ENCODE data around the gene VPS13D.
A peak's percentile ranks its signal among the peaks of the same experiment; 100 is the strongest.

VPS13D gene

DNA sequence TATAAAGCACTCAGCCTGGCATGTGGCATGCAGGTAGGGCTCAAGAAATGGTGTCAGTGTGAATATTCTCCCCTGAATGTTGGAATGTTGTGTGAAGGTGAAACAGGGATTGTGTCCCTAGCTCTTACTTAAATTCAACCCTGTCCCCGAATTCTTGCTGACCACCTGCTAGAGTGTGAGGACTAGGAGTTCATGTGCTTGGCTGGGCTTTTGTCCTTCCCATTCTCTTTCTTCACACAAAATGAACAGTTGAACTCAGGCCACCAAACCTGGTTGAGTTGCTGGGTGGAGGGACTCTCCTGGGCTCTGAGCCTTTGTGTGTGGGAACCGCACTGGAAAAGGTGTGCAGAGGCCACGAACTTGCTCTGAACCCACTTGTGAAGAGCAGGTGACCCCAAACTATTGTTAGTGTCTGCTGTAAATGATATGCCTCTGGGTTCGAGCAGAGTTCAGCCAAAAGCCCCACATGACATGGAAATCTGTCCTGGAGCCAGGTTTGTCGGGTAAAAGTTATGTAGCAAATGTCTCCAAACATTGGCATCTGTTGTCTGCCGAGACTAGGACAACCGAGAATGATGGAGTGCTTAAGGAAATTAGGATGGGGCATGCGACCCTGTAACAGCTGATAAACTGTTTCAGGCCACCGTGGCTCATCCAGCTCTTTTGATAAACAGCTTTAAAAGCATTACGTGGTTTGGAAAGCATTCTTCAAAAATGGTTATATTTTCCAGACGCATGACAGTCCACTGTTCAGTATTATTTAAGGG is 243.9 kb downstream of the VPS13D start:
- DNase-seq: no peak

DNA sequence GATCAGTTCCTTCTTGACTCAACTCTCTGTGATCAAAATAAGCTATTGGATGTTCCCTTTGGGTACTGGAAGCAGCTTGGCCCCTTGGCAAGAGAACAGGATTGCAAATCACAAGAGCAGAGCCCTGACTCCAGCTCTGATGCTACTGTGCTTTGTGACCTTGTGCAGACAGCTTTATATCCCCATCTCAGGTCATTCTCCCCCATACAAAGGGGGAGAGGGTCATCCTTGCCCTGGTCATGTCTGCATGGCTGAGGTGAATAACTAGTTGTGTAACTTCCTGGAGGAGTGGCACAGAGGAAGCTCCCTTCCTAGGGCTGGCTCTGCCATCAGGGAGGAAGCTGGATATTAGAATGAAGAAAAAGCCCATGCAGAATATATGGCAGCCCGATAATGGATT is 245.3 kb downstream of the VPS13D start:
- no peak for DNase-seq

DNA sequence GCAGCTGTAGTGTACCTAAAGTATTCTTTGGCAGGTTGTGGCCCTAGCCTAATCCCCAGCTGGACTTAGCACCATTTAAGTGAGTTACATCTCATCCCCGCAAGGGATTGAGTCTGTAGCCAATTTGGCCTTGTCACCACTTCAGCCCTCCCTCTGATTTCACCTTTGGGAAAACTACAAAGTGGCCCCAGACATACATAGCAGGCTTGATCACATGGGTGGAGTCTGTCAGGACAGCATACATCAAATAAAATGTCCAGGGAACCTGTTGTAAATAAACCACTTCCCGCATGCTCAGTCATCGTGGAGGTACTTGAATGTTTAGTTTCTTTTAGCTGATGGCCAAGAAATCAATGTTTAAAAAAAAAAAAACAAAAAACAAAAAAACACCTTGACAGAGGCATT is 245.7 kb downstream of the VPS13D start:
- no peak for DNase-seq

DNA sequence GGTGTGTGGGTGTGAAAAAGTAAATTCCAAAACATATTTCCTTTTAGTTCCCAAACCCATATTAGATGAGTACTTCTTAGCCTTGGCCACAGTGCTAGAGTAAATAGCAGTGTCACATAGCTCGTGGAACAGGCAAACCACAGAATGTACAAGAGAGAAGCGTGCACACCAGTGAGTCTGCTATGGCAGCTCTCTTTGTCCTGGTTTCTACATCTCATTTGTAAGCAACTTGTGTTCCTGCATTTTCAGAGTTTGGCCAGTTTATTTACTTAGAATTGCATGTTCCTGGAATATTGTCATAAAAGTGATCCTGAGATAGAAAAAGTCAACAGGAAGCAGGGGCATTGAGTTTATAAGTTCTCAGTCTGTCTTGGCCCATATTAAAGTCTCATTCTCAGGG is 246.1 kb downstream of the VPS13D start:
- no peak for DNase-seq

DNA sequence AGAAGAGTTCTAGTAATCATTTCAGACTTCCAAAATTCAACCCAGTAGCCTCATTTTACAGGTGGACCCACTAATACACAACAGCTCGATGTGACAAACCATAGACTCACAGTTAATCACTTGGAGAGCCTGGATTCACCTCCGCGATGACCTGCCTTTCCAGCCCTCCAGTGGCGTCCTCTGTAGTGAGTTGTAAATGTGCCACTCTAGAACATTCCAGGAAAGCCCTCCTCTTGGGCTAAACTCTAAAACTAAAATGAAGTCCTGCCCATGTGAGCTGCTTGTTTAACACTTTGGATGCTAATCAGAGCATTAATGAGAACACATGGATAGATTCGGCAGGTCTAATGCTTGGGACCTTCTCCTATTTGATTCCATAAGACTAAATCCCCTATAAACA is 247.5 kb downstream of the VPS13D start:
- DNase-seq: no peak

DNA sequence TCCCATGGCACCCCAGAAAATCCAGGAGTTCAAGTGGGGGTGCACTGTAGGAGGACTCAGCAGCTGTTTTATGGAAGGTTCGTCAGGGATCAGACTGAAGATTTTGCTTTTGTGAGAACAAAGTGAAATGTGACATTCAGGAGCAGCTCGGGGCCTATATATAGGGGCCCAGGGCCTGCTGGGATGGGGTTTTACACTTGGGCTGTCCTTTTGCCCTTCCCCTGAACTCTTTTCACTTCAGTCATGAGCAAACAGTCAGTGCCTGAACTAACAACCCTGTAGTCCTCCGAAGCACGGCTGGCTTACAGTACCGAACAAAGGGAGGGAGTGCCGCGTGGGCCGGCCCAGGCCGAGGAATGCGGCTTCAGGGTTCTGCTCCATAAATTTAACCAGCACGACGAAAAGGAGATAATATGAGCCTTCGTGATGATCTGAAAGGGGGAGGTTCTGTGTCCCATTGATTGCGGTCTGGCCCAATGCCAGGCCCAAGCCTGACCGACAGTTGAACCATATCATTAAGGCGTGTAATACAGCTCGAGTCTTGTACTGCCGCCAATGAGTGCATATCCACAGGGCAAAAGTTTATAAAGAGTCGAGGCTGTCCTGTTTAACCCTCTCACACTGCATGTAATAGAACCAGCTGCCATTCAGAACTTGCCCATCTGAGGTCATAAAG is 248.2 kb downstream of the VPS13D start:
- no peak for DNase-seq

DNA sequence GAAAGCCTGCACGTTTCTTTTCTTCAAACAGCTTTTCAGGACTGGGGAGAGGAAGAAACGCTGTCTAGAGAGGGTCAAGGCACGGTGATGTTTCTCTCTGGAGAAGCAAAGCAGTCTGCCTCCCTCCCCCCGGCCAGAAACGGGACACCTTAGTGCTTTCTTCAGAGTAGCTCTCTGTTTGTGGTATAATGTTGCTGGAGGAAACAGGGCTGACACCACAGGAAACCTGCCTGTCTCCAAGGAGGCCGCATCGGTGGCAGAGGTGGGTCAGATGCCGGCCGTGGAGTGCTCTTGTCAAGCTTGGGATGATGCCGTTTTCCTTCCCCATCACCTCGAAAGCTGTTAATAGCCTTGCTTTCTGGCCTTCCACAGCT is 248.8 kb downstream of the VPS13D start:
- peak in 1 of 2 donors; percentile 79 for DNase-seq

DNA sequence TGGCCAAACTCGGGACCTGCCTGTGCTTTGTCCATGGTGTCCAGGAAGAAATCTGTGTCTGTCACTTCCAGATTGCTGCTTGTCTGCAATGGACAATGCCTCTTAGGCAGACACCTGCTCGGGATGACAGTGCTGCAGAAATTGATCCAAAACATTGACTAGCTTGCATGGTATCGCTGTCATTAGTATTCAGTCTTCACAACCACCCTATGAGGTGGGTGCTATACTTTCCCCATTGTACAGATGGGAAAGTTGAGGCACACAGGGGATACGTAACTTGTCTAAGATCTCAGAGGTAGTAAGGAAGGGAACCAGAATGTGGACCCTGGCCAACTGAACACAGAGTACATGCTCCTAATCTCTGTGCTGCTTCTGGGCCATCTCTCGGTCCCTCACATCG is 249.5 kb downstream of the VPS13D start:
- no peak for DNase-seq

GRCh38 chr1:12480041-12480440 is 250.2 kb downstream of the VPS13D start:
- DNase-seq: no peak

- DNase-seq: peak; percentile 6 to 84
These were observed 251.0 kb downstream of the VPS13D start for GRCh38 chr1:12480748-12481362.

GRCh38 chr1:12481928-12482327 is 252.1 kb downstream of the VPS13D start:
- no peak for DNase-seq

DNA sequence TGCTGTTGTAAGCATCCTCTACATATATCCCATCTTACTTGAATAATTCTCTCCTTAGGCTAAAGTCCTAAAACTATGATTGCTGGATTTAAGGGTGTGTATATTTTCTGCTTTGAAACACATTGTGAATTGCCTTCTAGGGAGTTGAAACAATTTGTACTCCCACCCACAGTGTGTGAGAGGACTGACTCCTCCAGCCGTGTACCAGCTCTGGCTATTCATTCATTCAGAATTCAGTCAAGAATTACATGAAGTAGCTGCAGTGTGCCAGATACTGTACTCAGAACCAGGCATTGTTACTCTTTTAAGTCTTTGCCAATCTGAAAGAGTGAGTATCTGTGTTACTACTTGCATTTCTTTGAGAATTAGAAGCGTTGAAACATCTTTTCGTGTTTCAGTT is 253.2 kb downstream of the VPS13D start:
- no peak for DNase-seq

- no peak for DNase-seq
These were observed 255.6 kb downstream of the VPS13D start for GRCh38 chr1:12485231-12486058.

DNA sequence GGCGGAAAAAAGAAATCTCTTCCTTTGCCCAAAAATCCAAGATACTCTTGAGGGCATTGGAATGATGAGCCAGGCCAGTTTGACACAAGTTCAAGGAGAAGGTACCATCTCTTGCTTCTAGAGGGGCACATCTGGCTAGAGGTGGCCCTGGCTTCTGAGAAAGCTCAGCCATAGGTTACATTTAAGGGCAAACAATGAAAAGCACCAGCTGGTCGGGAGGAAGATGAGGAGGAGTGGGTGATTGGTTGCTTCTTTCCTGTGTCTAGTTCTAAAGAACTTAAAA is 256.2 kb downstream of the VPS13D start:
- no peak for DNase-seq

DNA sequence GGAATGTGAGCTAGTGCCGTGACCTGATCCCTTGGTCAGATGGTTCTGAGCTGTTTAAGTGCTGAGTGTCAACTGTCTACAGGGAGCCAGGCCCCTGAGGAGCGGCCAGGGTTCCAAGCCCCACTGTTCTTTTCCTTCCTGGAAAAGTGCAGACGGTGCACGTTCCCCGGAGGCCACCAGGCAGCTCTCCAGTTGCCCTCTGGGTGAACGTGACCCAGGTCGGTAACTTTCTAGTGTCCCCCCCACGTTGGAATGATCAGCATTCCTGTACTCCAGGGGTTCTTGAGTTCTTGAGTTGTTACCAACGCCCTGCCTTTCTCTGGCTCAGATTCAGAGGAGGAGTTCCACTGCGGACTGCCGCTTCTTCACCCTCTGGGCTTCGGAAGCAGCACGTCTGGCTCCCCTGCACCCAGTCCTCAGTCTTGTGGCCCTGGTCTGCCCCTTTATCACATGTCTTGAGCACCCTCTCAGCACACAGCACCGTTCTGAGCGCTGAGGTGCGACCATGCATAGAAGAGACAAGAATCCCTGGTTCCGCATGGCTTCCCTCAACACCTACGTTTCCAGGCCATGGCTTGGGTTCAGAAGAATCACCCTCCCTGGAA is 256.7 kb downstream of the VPS13D start:
- DNase-seq: no peak

- no peak for DNase-seq
These were observed 257.7 kb downstream of the VPS13D start for GRCh38 chr1:12487520-12487919.

- no peak for DNase-seq
These were observed 259.0 kb downstream of the VPS13D start for GRCh38 chr1:12488666-12489354.

DNA sequence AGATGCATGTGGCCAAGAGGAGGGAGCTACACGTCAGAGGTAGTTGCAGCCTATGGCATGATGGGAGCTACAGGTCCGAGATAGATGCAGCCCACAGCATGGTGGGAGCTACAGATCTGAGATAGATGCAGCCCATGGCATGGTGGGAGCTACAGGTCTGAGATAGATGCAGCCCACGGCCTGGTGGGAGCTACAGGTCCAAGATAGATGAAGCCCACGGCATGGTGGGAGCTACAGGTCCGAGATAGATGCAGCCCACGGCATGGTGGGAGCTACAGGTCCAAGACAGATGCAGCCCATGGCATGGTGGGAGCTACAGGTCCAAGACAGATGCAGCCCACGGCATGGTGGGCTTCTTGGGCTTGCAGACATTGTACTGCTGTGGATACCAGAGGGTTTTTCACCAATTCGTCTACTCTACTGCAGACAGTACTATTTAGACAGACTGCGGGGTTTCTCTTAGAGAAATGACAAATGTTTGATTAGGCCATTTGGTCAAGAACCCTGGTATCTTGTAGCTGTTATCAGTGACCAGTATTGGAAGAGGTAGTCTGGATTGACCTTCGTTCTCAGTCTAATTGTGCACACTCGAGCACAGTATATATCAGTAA is 260.8 kb downstream of the VPS13D start:
- DNase-seq: no peak

- no peak for DNase-seq
These were observed 261.8 kb downstream of the VPS13D start for GRCh38 chr1:12491656-12492055.

DNA sequence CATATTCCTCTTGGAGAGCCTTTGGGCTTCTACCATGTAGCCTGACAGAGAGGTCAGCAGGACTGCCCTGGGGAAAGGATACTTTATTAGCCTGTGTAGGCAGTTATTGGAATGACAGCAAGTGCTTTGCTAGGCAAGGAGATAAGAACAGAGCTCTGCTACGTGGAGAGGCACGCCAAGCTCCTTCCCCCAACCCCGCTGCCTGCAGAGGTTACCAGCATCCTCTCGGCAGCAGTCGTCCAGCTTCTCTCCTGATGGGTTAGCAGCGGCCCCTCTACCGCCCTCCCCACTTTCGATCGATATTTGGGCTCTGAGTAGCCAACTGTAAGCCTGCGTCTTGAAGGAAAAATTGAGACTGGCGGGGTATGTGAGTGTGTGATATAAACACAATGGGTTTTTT is 265.9 kb downstream of the VPS13D start:
- DNase-seq: no peak

DNA sequence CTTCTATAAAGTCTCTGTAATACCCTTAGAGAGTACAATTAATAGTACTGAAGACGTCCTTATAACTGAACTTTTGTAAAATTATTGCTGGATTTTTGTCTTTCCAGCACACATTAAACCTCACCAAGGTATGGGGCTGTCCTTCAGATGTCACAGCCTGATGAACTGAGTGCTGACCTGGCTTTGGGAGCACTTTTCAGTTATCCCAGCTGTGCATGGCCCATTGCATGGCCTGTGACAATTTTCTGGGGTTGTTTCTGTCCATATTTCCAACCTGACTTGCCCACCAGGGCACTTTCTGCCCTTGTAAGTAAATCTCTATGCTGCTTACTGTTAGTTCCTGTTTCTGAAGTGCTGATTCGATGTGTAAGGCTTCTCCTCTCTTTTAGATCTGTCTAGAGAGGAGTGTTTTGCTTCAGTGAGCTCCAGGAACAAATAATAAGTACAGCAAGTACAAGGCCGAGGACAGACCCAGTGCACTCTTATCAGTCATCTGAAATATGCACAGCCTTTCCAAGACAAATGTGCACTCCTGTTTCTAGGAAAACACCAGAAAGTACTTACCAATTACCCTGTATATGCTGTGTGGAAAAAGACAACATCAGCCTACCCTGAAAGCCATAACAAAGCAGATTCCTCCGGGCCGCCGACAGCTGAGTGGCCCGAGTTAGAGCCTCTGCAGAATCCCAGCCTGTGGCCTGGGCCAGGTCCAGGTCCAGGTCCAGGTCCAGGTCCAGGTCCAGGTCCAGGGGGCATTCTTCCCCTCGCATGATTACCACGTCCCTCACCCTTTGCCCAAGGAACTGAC is 266.5 kb downstream of the VPS13D start:
- peak in 1 of 2 donors; percentile 12 for DNase-seq
